HCT116 (cell line): Measurements from ENCODE around the gene SLC26A2. TPM values are rescaled to one million over a fixed set of nuclear protein-coding genes. Genes with fewer than 3 reads are reported as not detected.

ENCODE experiments used
- ATAC-seq: fragments of 200-7000 bp; cut with Tn5 transposase; 2 replicates; pipeline ENCODE4 v1.9.1; 2020; ENCODE audit warnings: mild to moderate bottlenecking, moderate library complexity
- BruUV-seq: library from RNA; stranded (reverse); fragments of 400-500 nt; replicated peaks from 2 replicates; lab custom pipeline; 2021; lab: Mats Ljungman, UMichigan
- CTCF ChIA-PET: fragments of 300-600 bp; sonication (Branson Sonifier 250); formaldehyde crosslinking; loops from one replicate; lab custom pipeline; 2021; ENCODE audit warnings: antibody characterized with exemption; lab: Charles Lee
- POLR2A ChIA-PET: fragments of 300-600, 350-600 bp; sonication (Branson Sonifier 250); formaldehyde crosslinking; loops from one replicate; lab custom pipeline; 2021; ENCODE audit warnings: antibody characterized with exemption; lab: Charles Lee
- RAD21 ChIA-PET, 2 experiments: fragments of 300-600 bp; sonication (Branson Sonifier 250); formaldehyde crosslinking; loops; one replicate each; lab custom pipeline; 2023; ENCODE audit warnings: low total read pairs in 2 of 2; ENCODE audit not compliant: uncharacterized antibody in 2 of 2, unreplicated experiment in 2 of 2, low non-redundant PET in 1 of 2; lab: Charles Lee
- DNase-seq: peaks from one replicate; pipeline ENCODE4 v3.0.0-alpha.2; 2010; ENCODE audit warnings: low read depth, low spot score
- H2AFZ ChIP-seq: fragments of 200-600 bp; shearing (Covaris generic), sonication (generic); 2 replicates; pipeline ENCODE4 v1.6.1; 2017; ENCODE audit warnings: low read depth, mixed run types, mixed read lengths, antibody characterized with exemption, low read length; ENCODE audit not compliant: poor library complexity, severe bottlenecking
- H3K27ac ChIP-seq: 2 replicates; pipeline ENCODE4 v1.5.1; 2012; ENCODE audit warnings: low read depth, low read length
- H3K27me3 ChIP-seq: fragments of 200-600 bp; sonication (generic); 2 replicates; pipeline ENCODE4 v1.6.1; 2016; ENCODE audit warnings: mixed run types, low read length, mixed read lengths; ENCODE audit not compliant: insufficient read depth
- H3K36me3 ChIP-seq, 2 experiments: fragments of 200-500 bp in 1 of 2; fragments of 200-600 bp in 1 of 2; sonication (Bioruptor generic) in 1 of 2; sonication (generic) in 1 of 2; 2 replicates each; pipeline versions ENCODE4 v1.5.1 to v1.6.1; 2014 to 2016; ENCODE audit warnings: low read length in 2 of 2, inconsistent platforms in 1 of 2, mixed read lengths in 1 of 2, mixed run types in 1 of 2; ENCODE audit not compliant: insufficient read depth in 2 of 2, control insufficient read depth in 1 of 2
- H3K4me1 ChIP-seq, 2 experiments: fragments of 200-600 bp in 1 of 2; sonication (generic) in 1 of 2; 2 replicates each; pipeline versions ENCODE4 v1.5.1 to v1.6.1; 2012 to 2017; ENCODE audit warnings: low read length in 2 of 2, inconsistent platforms in 1 of 2, mild to moderate bottlenecking in 1 of 2, mixed read lengths in 1 of 2, mixed run types in 1 of 2, moderate library complexity in 1 of 2; ENCODE audit not compliant: insufficient read depth in 2 of 2, control insufficient read depth in 1 of 2
- H3K4me2 ChIP-seq: fragments of 200-600 bp; sonication (generic); 2 replicates; pipeline ENCODE4 v1.6.1; 2017; ENCODE audit warnings: mixed run types, low read length, mixed read lengths
- H3K4me3 ChIP-seq, 2 experiments: fragments of 200-600 bp in 1 of 2; sonication (generic) in 1 of 2; replicated peaks in 1 of 2; 2 replicates each; pipeline ENCODE4 v1.5.1; 2011 to 2016; ENCODE audit warnings: low read length in 2 of 2, control low read depth in 1 of 2, low read depth in 1 of 2, mild to moderate bottlenecking in 1 of 2, mixed read lengths in 1 of 2, mixed run types in 1 of 2
- H3K79me2 ChIP-seq: fragments of 200-600 bp; sonication (generic); 2 replicates; pipeline ENCODE4 v1.6.1; 2017; ENCODE audit warnings: mild to moderate bottlenecking, mixed run types, low read length, moderate library complexity, mixed read lengths; ENCODE audit not compliant: insufficient read depth
- H3K9ac ChIP-seq: fragments of 200-600 bp; sonication (generic); 2 replicates; pipeline ENCODE4 v1.6.1; 2016; ENCODE audit warnings: low read length, mixed read lengths
- H3K9me2 ChIP-seq: fragments of 200-600 bp; sonication (generic), shearing (Covaris generic); 2 replicates; pipeline ENCODE4 v1.6.1; 2017; ENCODE audit warnings: mixed run types, mild to moderate bottlenecking, moderate library complexity; ENCODE audit not compliant: insufficient read depth
- H3K9me3 ChIP-seq, 2 experiments: fragments of 200-500 bp in 1 of 2; fragments of 200-600 bp in 1 of 2; sonication (Bioruptor generic) in 1 of 2; sonication (generic) in 1 of 2; 2 replicates each; pipeline ENCODE4 v1.6.1; 2014 to 2017; ENCODE audit warnings: low read length in 2 of 2, mixed read lengths in 2 of 2, inconsistent platforms in 1 of 2, low read depth in 1 of 2, mild to moderate bottlenecking in 1 of 2, mixed run types in 1 of 2, moderate library complexity in 1 of 2; ENCODE audit not compliant: control insufficient read depth in 1 of 2, insufficient read depth in 1 of 2
- H4K20me1 ChIP-seq: fragments of 200-600 bp; sonication (generic), shearing (Covaris generic); 2 replicates; pipeline ENCODE4 v1.6.1; 2017; ENCODE audit warnings: mixed run types, mild to moderate bottlenecking, moderate library complexity; ENCODE audit not compliant: insufficient read depth
- CEBPB ChIP-seq: IDR thresholded peaks from 2 replicates; pipeline ENCODE4 v1.6.1; 2012; ENCODE audit warnings: low read depth
- CTCF ChIP-seq, 3 experiments: fragments of 200-600 bp in 1 of 3; sonication (generic) in 1 of 3; IDR thresholded peaks in 2 of 3; conservative IDR thresholded peaks in 1 of 3; 2 replicates each; pipeline ENCODE4 v1.5.1; 2012 to 2017; ENCODE audit warnings: low read depth in 2 of 3, low read length in 2 of 3, antibody characterized with exemption in 1 of 3, borderline replicate concordance in 1 of 3, control low read depth in 1 of 3, mild to moderate bottlenecking in 1 of 3, mixed read lengths in 1 of 3, mixed run types in 1 of 3, moderate library complexity in 1 of 3; ENCODE audit not compliant: insufficient read depth in 1 of 3
- EGR1 ChIP-seq: IDR thresholded peaks from 2 replicates; pipeline ENCODE4 v1.6.1; 2012; ENCODE audit warnings: low read depth
- ELF1 ChIP-seq: IDR thresholded peaks from 2 replicates; pipeline ENCODE4 v1.6.1; 2012; ENCODE audit warnings: low read depth, borderline replicate concordance
- EZH2phosphoT487 ChIP-seq: fragments of 200-600 bp; IDR thresholded peaks from 2 replicates; pipeline ENCODE4 v1.6.1; 2018; ENCODE audit warnings: antibody characterized with exemption, borderline replicate concordance
- FOSL1 ChIP-seq: IDR thresholded peaks from 2 replicates; pipeline ENCODE4 v1.6.1; 2012; ENCODE audit warnings: low read depth
- JUND ChIP-seq: IDR thresholded peaks from 2 replicates; pipeline ENCODE4 v1.6.1; 2012
- RAD21 ChIP-seq: IDR thresholded peaks from 2 replicates; pipeline ENCODE4 v1.6.1; 2012; ENCODE audit warnings: low read depth, mild to moderate bottlenecking
- REST ChIP-seq: IDR thresholded peaks from 2 replicates; pipeline ENCODE4 v1.6.1; 2012; ENCODE audit warnings: low read depth
- SRF ChIP-seq: IDR thresholded peaks from 2 replicates; pipeline ENCODE4 v1.6.1; 2012; ENCODE audit warnings: low read depth
- YY1 ChIP-seq: IDR thresholded peaks from 2 replicates; pipeline ENCODE4 v1.6.1; 2011; ENCODE audit warnings: low read length, low read depth, moderate library complexity, mild to moderate bottlenecking; ENCODE audit not compliant: insufficient replicate concordance; ENCODE audit errors: extremely low read depth
- ZFX ChIP-seq: fragments of 450-650 bp; IDR thresholded peaks from 2 replicates; pipeline ENCODE4 v1.6.1; 2017
- intact Hi-C: fragments of 100-400 bp; cut with micrococcal nuclease; formaldehyde crosslinking; loops from 2 replicates; pipeline ENCODE4 v1.10.0; 2022
- total RNA-seq: library from RNA; stranded (reverse); gene quantifications from one replicate; pipeline ENCODE4 v1.2.1, GENCODE V29; 2021; ENCODE audit not compliant: unreplicated experiment
- TF ChIP-seq, protein P1 (sequence below): IDR thresholded peaks from 2 replicates; pipeline ENCODE4 v1.6.1; 2012

Gene SLC26A2
- total RNA-seq, 1 experiment from 2014 or later: 7.8 TPM

DNA sequence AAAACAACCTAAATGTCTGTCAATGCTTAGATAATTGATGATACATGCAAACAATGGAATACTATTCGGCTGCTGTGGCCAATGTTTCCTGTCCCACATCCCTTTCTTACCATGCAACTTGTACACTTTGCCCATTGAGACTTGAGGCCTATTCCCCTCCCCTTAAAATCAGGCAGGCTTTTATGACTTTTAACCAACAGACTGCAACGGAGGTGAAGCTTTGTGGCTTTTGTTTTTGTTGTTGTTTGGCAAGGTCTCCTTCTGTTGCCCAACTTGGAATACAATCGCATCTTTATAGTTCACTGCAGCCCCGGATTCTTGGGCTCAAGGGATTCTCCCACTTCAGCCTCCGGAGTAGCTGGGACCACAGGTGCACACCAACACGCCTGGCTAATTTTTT is 5.8 kb upstream of the SLC26A2 start:
- no peaks in the 10 kb centered on the region for H3K27me3 ChIP-seq
- CTCF ChIA-PET: no interaction called here
- H4K20me1 ChIP-seq: no peaks in the 10 kb centered on the region
- no peak for TF ChIP-seq YY1
- TF ChIP-seq SRF: no peak
- no peak for TF ChIP-seq CEBPB
- TF ChIP-seq EGR1: no peak
- no peak for TF ChIP-seq ELF1
- no peak for TF ChIP-seq ZFX
- no peak for TF ChIP-seq FOSL1
- TF ChIP-seq RAD21: no peak
- TF ChIP-seq REST: no peak
- TF ChIP-seq, protein P1, sequence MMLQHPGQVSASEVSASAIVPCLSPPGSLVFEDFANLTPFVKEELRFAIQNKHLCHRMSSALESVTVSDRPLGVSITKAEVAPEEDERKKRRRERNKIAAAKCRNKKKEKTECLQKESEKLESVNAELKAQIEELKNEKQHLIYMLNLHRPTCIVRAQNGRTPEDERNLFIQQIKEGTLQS: no peak
- TF ChIP-seq JUND: no peak
- no peak for TF ChIP-seq EZH2phosphoT487
- TF ChIP-seq CTCF (IDR thresholded peaks at IDR 0.05 in 2 of 3, conservative IDR thresholded peaks at IDR 0.05 in 1 of 3; ENCODE audit: borderline replicate concordance in 1 of 3, insufficient read depth in 1 of 3, low read depth in 2 of 3, low read length in 2 of 3): no peak
- RAD21 ChIA-PET: no interaction called here
- H3K79me2 ChIP-seq: no peaks in the 10 kb centered on the region
- H3K9me3 ChIP-seq: no peaks in the 10 kb centered on the region
- intact Hi-C loops: no loop called here
- H3K9me2 ChIP-seq: no peaks in the 10 kb centered on the region
- H3K4me1 ChIP-seq: peaks cover 4 to 10% of the 10 kb centered on the region in 2 experiments
- ATAC-seq: no peak
- DNase-seq: no peak
- H2AFZ ChIP-seq: no peak overlapping the region
- POLR2A ChIA-PET: no interaction called here
- no peak overlapping the region for H3K9ac ChIP-seq
- no TSS peak for BruUV-seq
- H3K36me3 ChIP-seq: no peaks in the 10 kb centered on the region
- no peak overlapping the region for H3K4me2 ChIP-seq
- H3K4me3 ChIP-seq: no peak overlapping the region
- no peak overlapping the region for H3K27ac ChIP-seq
